ENCODE results near the gene PLXNA2. TPM values are rescaled to one million over a fixed set of nuclear protein-coding genes. Genes with fewer than 3 reads are reported as not detected.
A peak's percentile ranks its signal among the peaks of the same experiment; 100 is the strongest.

The PLXNA2 gene
- total and polyA plus RNA-seq, 7 donors, result 4.4 to 33.6 (median 20.8) TPM

GRCh38 chr1:208048904-208049303 is 195.3 kb downstream of the PLXNA2 start:
- H3K27me3 ChIP-seq (ENCODE audit: insufficient read depth in 3 of 3, low read length in 2 of 3), result no peaks in the 10 kb centered on the region
- H3K36me3 ChIP-seq (ENCODE audit: insufficient read depth in 1 of 2, low read depth in 1 of 2), result peaks cover 2 to 61% of the 10 kb centered on the region in 2 donors
- H3K27ac ChIP-seq, result no peak overlapping the region
- ATAC-seq, result no peak
- intact Hi-C loops (cut with DNase I), result no loop called here
- no peaks in the 10 kb centered on the region for H3K9me3 ChIP-seq
- TF ChIP-seq CTCF (IDR thresholded peaks at IDR 0.05), result no peak
- H3K4me1 ChIP-seq, result peaks cover 23% of the 10 kb centered on the region
- H3K4me3 ChIP-seq, result no peak overlapping the region
- no peak for DNase-seq
- WGBS, 3 donors, result 90 to 93% (median 91%) methylated on average over 4 of the region's 4 CpGs

- H3K4me1 ChIP-seq, result peaks cover 23% of the 10 kb centered on the region
- intact Hi-C loops (cut with DNase I), result no loop called here
- no peaks in the 10 kb centered on the region for H3K9me3 ChIP-seq
- peaks cover 0 to 61% of the 10 kb centered on the region in 2 donors for H3K36me3 ChIP-seq (ENCODE audit: insufficient read depth in 1 of 2, low read depth in 1 of 2)
- ATAC-seq (peak; percentile 67 to 82 (median 77)), DNase-seq (peak; percentile 68 to 80)
- H3K27ac ChIP-seq, result peak overlapping the region; percentile 66
- TF ChIP-seq CTCF (IDR thresholded peaks at IDR 0.05), result no peak
- no peaks in the 10 kb centered on the region for H3K27me3 ChIP-seq (ENCODE audit: insufficient read depth in 3 of 3, low read length in 2 of 3)
- no peak overlapping the region for H3K4me3 ChIP-seq
- 12 to 30% (median 13%) methylated on average over 6 of the region's 6 CpGs for WGBS, 3 donors
Observed at GRCh38 chr1:208047975-208048374, 196.2 kb downstream of the PLXNA2 start.

GRCh38 chr1:208047476-208047934 is 196.7 kb downstream of the PLXNA2 start:
- DNase-seq (peak; percentile 85 to 89), ATAC-seq (peak; percentile 45 to 82 (median 76))
- Histone ChIP-seq H3K27ac (peak overlapping the region; percentile 66), H3K36me3 (ENCODE audit: insufficient read depth in 1 of 2, low read depth in 1 of 2) (peaks cover 0 to 61% of the 10 kb centered on the region in 2 donors), H3K27me3 (ENCODE audit: insufficient read depth in 3 of 3, low read length in 2 of 3) (no peaks in the 10 kb centered on the region), H3K9me3 (no peaks in the 10 kb centered on the region), H3K4me1 (peaks cover 23% of the 10 kb centered on the region), H3K4me3 (no peak overlapping the region)
- 20 to 36% (median 31%) methylated on average over 6 of the region's 6 CpGs for WGBS, 3 donors
- no peak for TF ChIP-seq CTCF (IDR thresholded peaks at IDR 0.05)
- intact Hi-C loops (cut with DNase I), result no loop called here

GRCh38 chr1:208045463-208046260 is 198.5 kb downstream of the PLXNA2 start:
- Histone ChIP-seq H3K27ac (no peak overlapping the region), H3K4me1 (peaks cover 23% of the 10 kb centered on the region), H3K27me3 (ENCODE audit: insufficient read depth in 3 of 3, low read length in 2 of 3) (no peaks in the 10 kb centered on the region), H3K36me3 (ENCODE audit: insufficient read depth in 1 of 2, low read depth in 1 of 2) (peaks cover 0 to 61% of the 10 kb centered on the region in 2 donors), H3K9me3 (no peaks in the 10 kb centered on the region), H3K4me3 (no peak overlapping the region)
- 70 to 78% (median 75%) methylated on average over 16 of the region's 16 CpGs for WGBS, 3 donors
- intact Hi-C loops (cut with DNase I), result no loop called here
- ATAC-seq (peak in 2 of 4 donors; percentile 31 to 48), DNase-seq (no peak)
- TF ChIP-seq CTCF (IDR thresholded peaks at IDR 0.05), result peak; percentile 39

Data from psoas muscle (tissue), 8 donors.